HG02884 (cell line): Measurements from ENCODE around the gene ANO9.
A peak's percentile ranks its signal among the peaks of the same experiment; 100 is the strongest.
"Not testable (repeated sequence)": the region's sequence is repeated elsewhere in the genome, so short reads cannot be mapped to it uniquely, and the experiment has no call there.

Source experiments
- ATAC-seq: cut with Tn5 transposase; IDR thresholded peaks from one replicate; pipeline ENCODE4 v1.9.1; 2021; ENCODE audit warnings: mild to moderate bottlenecking, moderate library complexity; ENCODE audit not compliant: unreplicated experiment

The ANO9 gene

GRCh38 chr11:417652-418342, 24.0 kb downstream of the ANO9 start:
- ATAC-seq, result no peak

GRCh38 chr11:416757-417621, 24.8 kb downstream of the ANO9 start:
- ATAC-seq, result no peak

GRCh38 chr11:416051-416756, 25.6 kb downstream of the ANO9 start:
- no peak for ATAC-seq

GRCh38 chr11:415640-416041, 26.2 kb downstream of the ANO9 start:
- no peak for ATAC-seq

- no peak for ATAC-seq
Observed at GRCh38 chr11:414318-414857, 27.4 kb downstream of the ANO9 start.

GRCh38 chr11:413120-414081, 28.4 kb downstream of the ANO9 start:
- ATAC-seq, result no peak

- ATAC-seq, result no peak
Observed at GRCh38 chr11:412641-413119, 29.1 kb downstream of the ANO9 start.

- ATAC-seq, result not testable (repeated sequence)
Observed at GRCh38 chr11:411520-411919, 30.3 kb downstream of the ANO9 start.

- ATAC-seq, result not testable (repeated sequence)
Observed at GRCh38 chr11:410711-411110, 31.1 kb downstream of the ANO9 start.

- no peak for ATAC-seq
Observed at GRCh38 chr11:409600-410483, 32.0 kb downstream of the ANO9 start.

GRCh38 chr11:409008-409599, 32.7 kb downstream of the ANO9 start:
- ATAC-seq, result no peak

- no peak for ATAC-seq
Observed at GRCh38 chr11:408154-409007, 33.4 kb downstream of the ANO9 start.

- no peak for ATAC-seq
Observed at GRCh38 chr11:407651-408123, 34.1 kb downstream of the ANO9 start.

- peak; percentile 78 for ATAC-seq
Observed at GRCh38 chr11:406796-407650, 34.8 kb downstream of the ANO9 start.

- no peak for ATAC-seq
Observed at GRCh38 chr11:405954-406795, 35.6 kb downstream of the ANO9 start.
